Panc1 (cell line): ENCODE data around the gene PGA4. TPM values are rescaled to one million over a fixed set of nuclear protein-coding genes. Genes with fewer than 3 reads are reported as not detected.

Experiments
- ATAC-seq: fragments of 200-7000 bp; cut with Tn5 transposase; 2 replicates; pipeline ENCODE4 v1.9.1; 2020; ENCODE audit warnings: mild to moderate bottlenecking, moderate library complexity
- BruUV-seq: library from RNA; stranded (reverse); fragments of 400-500 nt; replicated peaks from 2 replicates; lab custom pipeline; 2021; lab: Mats Ljungman, UMichigan
- CTCF ChIA-PET: fragments of 300-600 bp; sonication (Branson Sonifier 250); formaldehyde crosslinking; loops from one replicate; lab custom pipeline; 2022; ENCODE audit warnings: antibody characterized with exemption; lab: Charles Lee
- POLR2A ChIA-PET: fragments of 300-600 bp; sonication (Branson Sonifier 250); formaldehyde crosslinking; loops from one replicate; lab custom pipeline; 2022; ENCODE audit warnings: antibody characterized with exemption; lab: Charles Lee
- DNase-seq: peaks from one replicate; pipeline ENCODE4 v3.0.0-alpha.2; 2010; ENCODE audit warnings: low read depth, low spot score
- H3K27ac ChIP-seq: 2 replicates; pipeline ENCODE4 v1.5.1; 2011; ENCODE audit warnings: mild to moderate bottlenecking, low read length, inconsistent platforms
- H3K27me3 ChIP-seq: fragments of 200-500 bp; sonication (Bioruptor generic); 2 replicates; pipeline ENCODE4 v1.6.0; 2014; ENCODE audit warnings: low read length, inconsistent platforms; ENCODE audit not compliant: control insufficient read depth, insufficient read depth
- H3K36me3 ChIP-seq: fragments of 200-500 bp; sonication (Bioruptor generic); 2 replicates; pipeline ENCODE4 v1.5.1; 2014; ENCODE audit warnings: inconsistent platforms, mild to moderate bottlenecking, low read length, moderate library complexity; ENCODE audit not compliant: control insufficient read depth, insufficient read depth
- H3K4me1 ChIP-seq: 2 replicates; pipeline ENCODE4 v1.5.1; 2011; ENCODE audit warnings: inconsistent platforms, mild to moderate bottlenecking, low read length, moderate library complexity; ENCODE audit not compliant: control insufficient read depth, insufficient read depth
- H3K4me3 ChIP-seq, 2 experiments: 2 replicates each; pipeline ENCODE4 v1.5.1; 2011 to 2012; ENCODE audit warnings: low read depth in 2 of 2, low read length in 2 of 2, mild to moderate bottlenecking in 2 of 2, inconsistent platforms in 1 of 2, moderate library complexity in 1 of 2
- H3K9me3 ChIP-seq: fragments of 200-500 bp; sonication (Bioruptor generic); 2 replicates; pipeline ENCODE4 v1.5.1; 2014; ENCODE audit warnings: low read depth, mild to moderate bottlenecking, inconsistent platforms, low read length, moderate library complexity; ENCODE audit not compliant: control insufficient read depth, insufficient read depth
- POLR2AphosphoS5 ChIP-seq: IDR thresholded peaks from 2 replicates; pipeline ENCODE4 v1.6.1; 2012; ENCODE audit warnings: mild to moderate bottlenecking, low read depth, low read length, moderate library complexity
- SIN3A ChIP-seq: IDR thresholded peaks from 2 replicates; pipeline ENCODE4 v1.6.1; 2012; ENCODE audit warnings: low read depth, mild to moderate bottlenecking, low read length, moderate library complexity, borderline replicate concordance; ENCODE audit not compliant: insufficient read depth
- TCF7L2 ChIP-seq: IDR thresholded peaks from 2 replicates; pipeline ENCODE4 v1.6.1; 2011; ENCODE audit warnings: mild to moderate bottlenecking, low read depth, low read length, inconsistent platforms
- in situ Hi-C: cut with HindIII; loops from 2 replicates; pipeline ENCODE4 v1.10.0; 2016; ENCODE audit warnings: low sequenced_read_pairs, low pct_unique_long_range_greater_than_20kb
- intact Hi-C: fragments of 100-400 bp; cut with micrococcal nuclease; formaldehyde crosslinking; loops from one replicate; pipeline ENCODE4 v1.10.0; 2022; ENCODE audit not compliant: unreplicated experiment
- total RNA-seq: library from RNA; stranded (reverse); gene quantifications from one replicate; pipeline ENCODE4 v1.2.1, GENCODE V29; 2021; ENCODE audit not compliant: unreplicated experiment
- TF ChIP-seq, protein P1 (sequence below), 2 experiments: IDR thresholded peaks; 2 replicates each; pipeline ENCODE4 v1.6.1; 2011 to 2012; ENCODE audit warnings: low read depth in 2 of 2, control low read depth in 1 of 2, low read length in 1 of 2, mild to moderate bottlenecking in 1 of 2, moderate library complexity in 1 of 2; ENCODE audit not compliant: insufficient read depth in 1 of 2
- TF ChIP-seq, protein P2 (sequence below): fragments of 450-650 bp; IDR thresholded peaks from 2 replicates; pipeline ENCODE4 v1.5.1; 2017; ENCODE audit warnings: mild to moderate bottlenecking

The PGA4 gene
- total RNA-seq, 1 experiment from 2014 or later: not detected

DNA sequence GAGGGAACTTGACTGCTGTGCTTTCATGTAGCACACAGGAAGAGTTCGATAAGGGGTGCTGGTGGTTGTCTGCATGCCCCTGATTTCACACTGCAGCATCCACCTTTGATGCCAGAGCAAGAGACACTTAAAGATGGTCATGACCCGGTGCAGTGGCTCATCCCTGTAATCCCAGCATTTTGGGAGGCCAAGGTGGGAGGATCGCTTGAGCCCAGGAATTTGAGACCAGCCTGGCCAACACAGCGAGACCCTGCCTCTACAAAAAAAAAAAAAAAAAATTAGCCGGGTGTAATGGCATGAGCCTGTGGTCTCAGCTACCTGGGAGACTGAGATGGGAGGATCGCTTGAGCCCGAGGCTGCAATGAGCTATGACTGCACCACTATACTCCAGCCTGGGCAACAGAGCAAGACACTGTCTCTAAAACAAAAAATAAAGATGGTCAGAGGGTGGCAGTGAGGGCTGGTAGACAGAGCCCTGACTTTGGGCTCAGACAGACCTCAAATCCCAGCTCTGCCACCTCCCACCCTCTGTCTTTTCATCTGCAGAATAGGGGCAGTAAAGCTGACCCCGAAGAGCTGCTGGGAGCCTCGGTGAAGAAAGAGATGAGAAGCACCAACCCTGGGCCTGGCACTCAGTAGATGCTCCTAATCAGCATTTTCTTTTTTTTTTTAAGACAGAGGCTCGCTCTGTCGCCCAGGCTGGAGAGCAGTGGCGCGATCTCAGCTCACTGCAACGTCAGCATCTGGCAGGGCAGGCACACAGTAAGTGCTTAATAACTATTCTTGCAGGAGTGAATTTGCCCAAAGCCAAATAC, 55.2 kb downstream of the PGA4 start:
- Histone ChIP-seq H3K36me3 (no peaks in the 10 kb centered on the region), H3K27me3 (no peaks in the 10 kb centered on the region), H3K4me1 (0 out of 2 replicates have a peak, but pooled peaks cover 3% of the 10 kb centered on the region), H3K4me3 (no peak overlapping the region), H3K9me3 (no peaks in the 10 kb centered on the region), H3K27ac (no peak overlapping the region)
- no peak for DNase-seq
- in situ Hi-C loops (no loop called here), intact Hi-C loops (no loop called here)
- ATAC-seq: no peak
- ChIA-PET POLR2A (no interaction called here), CTCF (no interaction called here)
- TF ChIP-seq, protein P1, sequence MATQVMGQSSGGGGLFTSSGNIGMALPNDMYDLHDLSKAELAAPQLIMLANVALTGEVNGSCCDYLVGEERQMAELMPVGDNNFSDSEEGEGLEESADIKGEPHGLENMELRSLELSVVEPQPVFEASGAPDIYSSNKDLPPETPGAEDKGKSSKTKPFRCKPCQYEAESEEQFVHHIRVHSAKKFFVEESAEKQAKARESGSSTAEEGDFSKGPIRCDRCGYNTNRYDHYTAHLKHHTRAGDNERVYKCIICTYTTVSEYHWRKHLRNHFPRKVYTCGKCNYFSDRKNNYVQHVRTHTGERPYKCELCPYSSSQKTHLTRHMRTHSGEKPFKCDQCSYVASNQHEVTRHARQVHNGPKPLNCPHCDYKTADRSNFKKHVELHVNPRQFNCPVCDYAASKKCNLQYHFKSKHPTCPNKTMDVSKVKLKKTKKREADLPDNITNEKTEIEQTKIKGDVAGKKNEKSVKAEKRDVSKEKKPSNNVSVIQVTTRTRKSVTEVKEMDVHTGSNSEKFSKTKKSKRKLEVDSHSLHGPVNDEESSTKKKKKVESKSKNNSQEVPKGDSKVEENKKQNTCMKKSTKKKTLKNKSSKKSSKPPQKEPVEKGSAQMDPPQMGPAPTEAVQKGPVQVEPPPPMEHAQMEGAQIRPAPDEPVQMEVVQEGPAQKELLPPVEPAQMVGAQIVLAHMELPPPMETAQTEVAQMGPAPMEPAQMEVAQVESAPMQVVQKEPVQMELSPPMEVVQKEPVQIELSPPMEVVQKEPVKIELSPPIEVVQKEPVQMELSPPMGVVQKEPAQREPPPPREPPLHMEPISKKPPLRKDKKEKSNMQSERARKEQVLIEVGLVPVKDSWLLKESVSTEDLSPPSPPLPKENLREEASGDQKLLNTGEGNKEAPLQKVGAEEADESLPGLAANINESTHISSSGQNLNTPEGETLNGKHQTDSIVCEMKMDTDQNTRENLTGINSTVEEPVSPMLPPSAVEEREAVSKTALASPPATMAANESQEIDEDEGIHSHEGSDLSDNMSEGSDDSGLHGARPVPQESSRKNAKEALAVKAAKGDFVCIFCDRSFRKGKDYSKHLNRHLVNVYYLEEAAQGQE (IDR thresholded peaks at IDR 0.05; ENCODE audit: insufficient read depth in 1 of 2, low read depth in 2 of 2, low read length in 1 of 2): no peak
- TF ChIP-seq SIN3A: no peak
- TF ChIP-seq TCF7L2: no peak
- no peak for TF ChIP-seq POLR2AphosphoS5
- TF ChIP-seq, protein P2, sequence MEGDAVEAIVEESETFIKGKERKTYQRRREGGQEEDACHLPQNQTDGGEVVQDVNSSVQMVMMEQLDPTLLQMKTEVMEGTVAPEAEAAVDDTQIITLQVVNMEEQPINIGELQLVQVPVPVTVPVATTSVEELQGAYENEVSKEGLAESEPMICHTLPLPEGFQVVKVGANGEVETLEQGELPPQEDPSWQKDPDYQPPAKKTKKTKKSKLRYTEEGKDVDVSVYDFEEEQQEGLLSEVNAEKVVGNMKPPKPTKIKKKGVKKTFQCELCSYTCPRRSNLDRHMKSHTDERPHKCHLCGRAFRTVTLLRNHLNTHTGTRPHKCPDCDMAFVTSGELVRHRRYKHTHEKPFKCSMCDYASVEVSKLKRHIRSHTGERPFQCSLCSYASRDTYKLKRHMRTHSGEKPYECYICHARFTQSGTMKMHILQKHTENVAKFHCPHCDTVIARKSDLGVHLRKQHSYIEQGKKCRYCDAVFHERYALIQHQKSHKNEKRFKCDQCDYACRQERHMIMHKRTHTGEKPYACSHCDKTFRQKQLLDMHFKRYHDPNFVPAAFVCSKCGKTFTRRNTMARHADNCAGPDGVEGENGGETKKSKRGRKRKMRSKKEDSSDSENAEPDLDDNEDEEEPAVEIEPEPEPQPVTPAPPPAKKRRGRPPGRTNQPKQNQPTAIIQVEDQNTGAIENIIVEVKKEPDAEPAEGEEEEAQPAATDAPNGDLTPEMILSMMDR: no peak
- no TSS peak for BruUV-seq

DNA sequence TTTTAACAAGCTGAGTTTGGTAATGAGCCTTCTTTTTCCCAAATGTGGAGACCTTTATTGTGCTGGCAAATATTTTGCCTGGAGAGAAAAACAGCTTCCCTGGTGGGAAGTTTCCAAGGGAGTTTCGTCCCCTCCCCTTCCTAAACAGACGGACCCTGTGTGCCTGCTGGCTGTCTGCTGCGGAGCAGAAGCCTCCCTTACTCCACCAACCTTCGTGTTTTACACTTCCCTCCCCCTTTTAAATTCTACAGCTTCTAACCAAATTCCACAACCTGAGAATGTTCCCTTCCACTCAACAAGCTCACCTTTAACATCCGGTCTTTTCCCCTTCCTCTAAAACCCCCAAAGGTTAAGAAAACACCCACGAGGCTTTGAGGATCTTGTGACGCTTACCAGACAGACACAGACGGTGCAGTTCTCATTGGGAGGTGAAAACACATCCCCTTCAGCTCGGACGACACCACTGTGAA, 55.9 kb downstream of the PGA4 start:
- H3K4me3 ChIP-seq: no peak overlapping the region
- CTCF ChIA-PET: no interaction called here

More for the DNA sequence above, 55.9 kb downstream of the PGA4 start:
- DNase-seq: no peak
- Histone ChIP-seq H3K27me3 (no peaks in the 10 kb centered on the region), H3K4me1 (0 out of 2 replicates have a peak, but pooled peaks cover 3% of the 10 kb centered on the region), H3K9me3 (no peaks in the 10 kb centered on the region), H3K27ac (no peak overlapping the region), H3K36me3 (no peaks in the 10 kb centered on the region)
- in situ Hi-C loops: no loop called here
- intact Hi-C loops: no loop called here
- POLR2A ChIA-PET: no interaction called here
- TF ChIP-seq SIN3A (no peak), POLR2AphosphoS5 (no peak), TCF7L2 (no peak)
- TF ChIP-seq, protein P2: no peak
- TF ChIP-seq, protein P1 (IDR thresholded peaks at IDR 0.05; ENCODE audit: insufficient read depth in 1 of 2, low read depth in 2 of 2, low read length in 1 of 2): no peak
- ATAC-seq: no peak
- BruUV-seq: no TSS peak
